ENCODE results near the gene HECTD3.
"Not testable (repeated sequence)": the region's sequence is repeated elsewhere in the genome, so short reads cannot be mapped to it uniquely, and the experiment has no call there.

Gene HECTD3

DNA sequence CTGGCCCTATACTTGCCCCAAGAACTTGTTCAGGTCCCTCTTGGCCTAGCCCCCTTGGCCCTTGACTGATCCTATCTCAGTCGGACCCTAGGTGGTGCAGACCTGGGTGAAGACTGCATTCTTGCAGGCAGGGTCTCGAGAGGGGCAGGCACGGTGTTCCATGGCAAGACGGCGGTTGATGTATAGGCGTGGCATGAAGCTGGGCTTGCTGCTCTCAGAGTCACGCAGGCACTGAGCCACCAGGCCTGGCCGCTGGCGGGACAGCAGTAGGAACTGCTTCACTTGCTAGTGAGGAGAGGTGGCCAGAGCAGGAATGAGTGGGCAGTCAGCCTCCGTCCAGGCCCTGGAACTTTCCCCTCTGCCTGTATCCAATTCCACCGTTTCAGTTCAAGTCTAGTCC lies 3.8 kb downstream of the HECTD3 start:
- H3K27ac ChIP-seq: no peak overlapping the region
- TF ChIP-seq, protein P1, sequence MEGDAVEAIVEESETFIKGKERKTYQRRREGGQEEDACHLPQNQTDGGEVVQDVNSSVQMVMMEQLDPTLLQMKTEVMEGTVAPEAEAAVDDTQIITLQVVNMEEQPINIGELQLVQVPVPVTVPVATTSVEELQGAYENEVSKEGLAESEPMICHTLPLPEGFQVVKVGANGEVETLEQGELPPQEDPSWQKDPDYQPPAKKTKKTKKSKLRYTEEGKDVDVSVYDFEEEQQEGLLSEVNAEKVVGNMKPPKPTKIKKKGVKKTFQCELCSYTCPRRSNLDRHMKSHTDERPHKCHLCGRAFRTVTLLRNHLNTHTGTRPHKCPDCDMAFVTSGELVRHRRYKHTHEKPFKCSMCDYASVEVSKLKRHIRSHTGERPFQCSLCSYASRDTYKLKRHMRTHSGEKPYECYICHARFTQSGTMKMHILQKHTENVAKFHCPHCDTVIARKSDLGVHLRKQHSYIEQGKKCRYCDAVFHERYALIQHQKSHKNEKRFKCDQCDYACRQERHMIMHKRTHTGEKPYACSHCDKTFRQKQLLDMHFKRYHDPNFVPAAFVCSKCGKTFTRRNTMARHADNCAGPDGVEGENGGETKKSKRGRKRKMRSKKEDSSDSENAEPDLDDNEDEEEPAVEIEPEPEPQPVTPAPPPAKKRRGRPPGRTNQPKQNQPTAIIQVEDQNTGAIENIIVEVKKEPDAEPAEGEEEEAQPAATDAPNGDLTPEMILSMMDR (conservative IDR thresholded peaks at IDR 0.05; ENCODE audit: low read depth): no peak
- CTCF ChIA-PET: no interaction called here

DNA sequence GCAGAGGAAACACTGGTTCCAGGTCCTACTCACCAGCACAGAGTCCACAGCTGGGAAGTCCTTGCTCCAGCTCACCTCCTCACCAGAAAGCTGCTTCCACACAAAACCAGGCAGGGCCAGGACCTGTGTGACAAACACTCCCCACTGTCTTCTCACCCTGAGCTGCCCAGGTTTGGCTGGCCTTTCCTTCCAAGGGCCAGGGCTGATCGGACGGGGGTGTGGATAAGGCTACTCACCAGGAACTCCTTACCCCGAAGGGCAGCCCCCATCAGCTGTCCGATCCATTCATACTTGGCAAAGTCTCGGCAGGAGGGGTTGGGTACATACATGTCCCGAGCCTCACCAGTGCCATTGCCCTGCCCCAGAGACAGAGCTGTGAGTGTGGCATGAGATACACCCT lies 5.4 kb downstream of the HECTD3 start:
- ChIA-PET POLR2A (ENCODE audit: low non-redundant PET) (interaction anchor here (0.6 kb wide), 1 partner anchor 18 kb away, joined by 6 read pairs; no protein-coding TSS in a partner anchor), CTCF (interaction anchor here (0.6 kb wide), 2 partner anchors 353 to 705 kb away, joined by 3 read pairs; no protein-coding TSS in a partner anchor)
- TF ChIP-seq, protein P1 (conservative IDR thresholded peaks at IDR 0.05; ENCODE audit: low read depth): no peak

More for the DNA sequence above, 3.8 kb downstream of the HECTD3 start:
- DNase-seq (ENCODE audit: low spot score): no peak
- POLR2A ChIA-PET (ENCODE audit: low non-redundant PET): no interaction called here

GRCh38 chr1:45004281-45004920 lies 6.7 kb downstream of the HECTD3 start:
- ChIA-PET CTCF (interaction anchor here (0.6 kb wide), 1 partner anchor 508 kb away, joined by 4 read pairs; no protein-coding TSS in a partner anchor), POLR2A (ENCODE audit: low non-redundant PET) (no interaction called here)
- H3K27ac ChIP-seq: 0 out of 2 replicates have a peak overlapping the region, but pooled peaks have one; percentile 7
- DNase-seq (ENCODE audit: low spot score): no peak
- TF ChIP-seq, protein P1 (conservative IDR thresholded peaks at IDR 0.05; ENCODE audit: low read depth): no peak

More for the DNA sequence above, 5.4 kb downstream of the HECTD3 start:
- DNase-seq (ENCODE audit: low spot score): no peak
- no peak overlapping the region for H3K27ac ChIP-seq

- TF ChIP-seq, protein P1 (conservative IDR thresholded peaks at IDR 0.05; ENCODE audit: low read depth): no peak
- POLR2A ChIA-PET (ENCODE audit: low non-redundant PET): no interaction called here
- H3K27ac ChIP-seq: 0 out of 2 replicates have a peak overlapping the region, but pooled peaks have one; percentile 7
- CTCF ChIA-PET: no interaction called here
- no peak for DNase-seq (ENCODE audit: low spot score)
Observed at GRCh38 chr1:45003741-45004140, 7.4 kb downstream of the HECTD3 start.

- TF ChIP-seq, protein P1 (conservative IDR thresholded peaks at IDR 0.05; ENCODE audit: low read depth): no peak
- peak overlapping the region; percentile 7; the same call in 1 of the 2 replicates for H3K27ac ChIP-seq
- ChIA-PET POLR2A (ENCODE audit: low non-redundant PET) (no interaction called here), CTCF (no interaction called here)
- no peak for DNase-seq (ENCODE audit: low spot score)
Observed at GRCh38 chr1:45002650-45003645, 8.2 kb downstream of the HECTD3 start.

- DNase-seq (ENCODE audit: low spot score); H3K27ac ChIP-seq; POLR2A ChIA-PET (ENCODE audit: low non-redundant PET): not testable (repeated sequence)
- CTCF ChIA-PET: interaction anchor here (0.6 kb wide), 1 partner anchor 202 kb away, joined by 4 read pairs; no protein-coding TSS in a partner anchor
Observed at GRCh38 chr1:45001576-45001975, 9.5 kb downstream of the HECTD3 start.
